Uterus (tissue), 2 donors: ENCODE measurements around the gene ASTN2.

Experiments
- POLR2A ChIP-seq, 2 donors: fragments of 450-650 bp; IDR thresholded peaks; one replicate each; pipeline ENCODE4 v1.6.1; 2016; ENCODE audit warnings: antibody characterized with exemption in 2 of 2, mild to moderate bottlenecking in 1 of 2, moderate library complexity in 1 of 2
- TF ChIP-seq, protein P1 (sequence below), 4 experiments: fragments of 200-600 bp in 2 of 4; fragments of 450-650 bp in 2 of 4; sonication (generic) in 2 of 4; IDR thresholded peaks; one replicate each; pipeline ENCODE4 v1.5.1; 2016 to 2019; ENCODE audit warnings: antibody characterized with exemption in 4 of 4, mild to moderate bottlenecking in 2 of 4, moderate library complexity in 1 of 4

DNA sequence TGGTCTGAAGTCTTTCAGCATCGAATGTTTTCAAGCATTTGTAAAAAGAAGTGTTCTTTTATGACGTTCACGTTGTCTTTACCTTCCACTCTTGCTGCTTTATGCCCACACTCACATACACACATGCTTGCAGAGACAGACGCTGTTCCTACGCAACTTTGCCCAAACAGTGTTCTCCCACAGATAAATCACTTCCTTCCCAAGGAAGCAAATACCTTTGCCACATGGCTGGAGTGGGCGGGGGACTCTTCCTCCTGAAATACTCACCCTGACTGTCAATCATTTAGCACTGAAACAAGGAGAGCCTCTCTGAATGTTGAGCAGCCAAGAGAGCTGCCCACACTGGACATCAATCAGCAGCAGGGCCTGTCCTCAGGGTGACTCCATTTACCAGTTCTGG, 22.4 kb upstream of the ASTN2 start:
- TF ChIP-seq, protein P1, sequence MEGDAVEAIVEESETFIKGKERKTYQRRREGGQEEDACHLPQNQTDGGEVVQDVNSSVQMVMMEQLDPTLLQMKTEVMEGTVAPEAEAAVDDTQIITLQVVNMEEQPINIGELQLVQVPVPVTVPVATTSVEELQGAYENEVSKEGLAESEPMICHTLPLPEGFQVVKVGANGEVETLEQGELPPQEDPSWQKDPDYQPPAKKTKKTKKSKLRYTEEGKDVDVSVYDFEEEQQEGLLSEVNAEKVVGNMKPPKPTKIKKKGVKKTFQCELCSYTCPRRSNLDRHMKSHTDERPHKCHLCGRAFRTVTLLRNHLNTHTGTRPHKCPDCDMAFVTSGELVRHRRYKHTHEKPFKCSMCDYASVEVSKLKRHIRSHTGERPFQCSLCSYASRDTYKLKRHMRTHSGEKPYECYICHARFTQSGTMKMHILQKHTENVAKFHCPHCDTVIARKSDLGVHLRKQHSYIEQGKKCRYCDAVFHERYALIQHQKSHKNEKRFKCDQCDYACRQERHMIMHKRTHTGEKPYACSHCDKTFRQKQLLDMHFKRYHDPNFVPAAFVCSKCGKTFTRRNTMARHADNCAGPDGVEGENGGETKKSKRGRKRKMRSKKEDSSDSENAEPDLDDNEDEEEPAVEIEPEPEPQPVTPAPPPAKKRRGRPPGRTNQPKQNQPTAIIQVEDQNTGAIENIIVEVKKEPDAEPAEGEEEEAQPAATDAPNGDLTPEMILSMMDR (IDR thresholded peaks at IDR 0.05): no peak
- TF ChIP-seq POLR2A (IDR thresholded peaks at IDR 0.05): no peak
